ENCODE data around the gene CLCA1. TPM values are rescaled to one million over a fixed set of nuclear protein-coding genes. Genes with fewer than 3 reads are reported as not detected.

CLCA1 gene
- total RNA-seq, 1 experiment from 2014 or later = 0.12 TPM

DNA sequence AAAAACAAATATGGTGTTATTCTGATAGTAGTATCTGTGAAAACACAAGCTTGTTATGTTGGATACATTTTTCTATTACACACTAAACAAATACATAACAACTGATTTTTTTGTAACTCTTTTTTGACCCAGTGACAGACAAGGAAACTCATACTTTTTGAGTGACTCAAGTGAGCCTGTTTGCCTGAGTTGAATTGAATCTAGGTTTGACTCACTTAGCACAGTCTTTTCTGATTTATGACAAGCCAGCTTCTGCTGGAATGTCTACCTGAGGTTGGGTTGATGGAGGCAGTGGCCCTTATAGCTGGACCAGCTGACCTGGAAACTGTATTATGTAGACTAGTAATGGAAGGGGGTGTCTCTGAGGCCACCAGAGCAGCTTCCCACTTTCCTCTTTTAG lies 73.9 kb downstream of the CLCA1 start:
- H3K36me3 ChIP-seq (ENCODE audit: control insufficient read depth in 1 of 2, insufficient read depth in 2 of 2, low read length in 2 of 2) = no peaks in the 10 kb centered on the region
- H3K9me3 ChIP-seq (ENCODE audit: control insufficient read depth in 1 of 2, insufficient read depth in 1 of 2, low read depth in 1 of 2, low read length in 2 of 2) = no peaks in the 10 kb centered on the region
- H3K27me3 ChIP-seq (ENCODE audit: insufficient read depth, low read length) = no peaks in the 10 kb centered on the region
- no peak overlapping the region for H3K9ac ChIP-seq (ENCODE audit: low read length)
- no peaks in the 10 kb centered on the region for H3K9me2 ChIP-seq (ENCODE audit: insufficient read depth)
- CTCF ChIA-PET = no interaction called here
- TF ChIP-seq SP1 (IDR thresholded peaks at IDR 0.05; ENCODE audit: low read depth) = no peak
- no peak for TF ChIP-seq SIN3A (IDR thresholded peaks at IDR 0.05; ENCODE audit: low read depth)
- TF ChIP-seq, protein P1, sequence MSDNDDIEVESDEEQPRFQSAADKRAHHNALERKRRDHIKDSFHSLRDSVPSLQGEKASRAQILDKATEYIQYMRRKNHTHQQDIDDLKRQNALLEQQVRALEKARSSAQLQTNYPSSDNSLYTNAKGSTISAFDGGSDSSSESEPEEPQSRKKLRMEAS (IDR thresholded peaks at IDR 0.05) = no peak
- no peak for TF ChIP-seq EZH2phosphoT487 (IDR thresholded peaks at IDR 0.05; ENCODE audit: borderline replicate concordance)
- no peak for TF ChIP-seq RAD21 (IDR thresholded peaks at IDR 0.05; ENCODE audit: low read depth)
- TF ChIP-seq ZFX (IDR thresholded peaks at IDR 0.05) = no peak
- TF ChIP-seq EGR1 (IDR thresholded peaks at IDR 0.05; ENCODE audit: low read depth) = no peak
- TF ChIP-seq CTCF (IDR thresholded peaks at IDR 0.05 in 2 of 3, conservative IDR thresholded peaks at IDR 0.05 in 1 of 3; ENCODE audit: borderline replicate concordance in 1 of 3, insufficient read depth in 1 of 3, low read depth in 2 of 3, low read length in 2 of 3) = no peak
- TF ChIP-seq ELF1 (IDR thresholded peaks at IDR 0.05; ENCODE audit: borderline replicate concordance, low read depth) = no peak
- no peak for TF ChIP-seq YY1 (IDR thresholded peaks at IDR 0.05; ENCODE audit: extremely low read depth, insufficient replicate concordance, low read depth, low read length)
- TF ChIP-seq TCF7L2 (IDR thresholded peaks at IDR 0.05; ENCODE audit: borderline replicate concordance, extremely low read depth, insufficient read depth, insufficient read length) = no peak
- TF ChIP-seq, protein P2, sequence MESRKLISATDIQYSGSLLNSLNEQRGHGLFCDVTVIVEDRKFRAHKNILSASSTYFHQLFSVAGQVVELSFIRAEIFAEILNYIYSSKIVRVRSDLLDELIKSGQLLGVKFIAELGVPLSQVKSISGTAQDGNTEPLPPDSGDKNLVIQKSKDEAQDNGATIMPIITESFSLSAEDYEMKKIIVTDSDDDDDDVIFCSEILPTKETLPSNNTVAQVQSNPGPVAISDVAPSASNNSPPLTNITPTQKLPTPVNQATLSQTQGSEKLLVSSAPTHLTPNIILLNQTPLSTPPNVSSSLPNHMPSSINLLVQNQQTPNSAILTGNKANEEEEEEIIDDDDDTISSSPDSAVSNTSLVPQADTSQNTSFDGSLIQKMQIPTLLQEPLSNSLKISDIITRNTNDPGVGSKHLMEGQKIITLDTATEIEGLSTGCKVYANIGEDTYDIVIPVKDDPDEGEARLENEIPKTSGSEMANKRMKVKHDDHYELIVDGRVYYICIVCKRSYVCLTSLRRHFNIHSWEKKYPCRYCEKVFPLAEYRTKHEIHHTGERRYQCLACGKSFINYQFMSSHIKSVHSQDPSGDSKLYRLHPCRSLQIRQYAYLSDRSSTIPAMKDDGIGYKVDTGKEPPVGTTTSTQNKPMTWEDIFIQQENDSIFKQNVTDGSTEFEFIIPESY (IDR thresholded peaks at IDR 0.05; ENCODE audit: extremely low read depth, insufficient replicate concordance, low read length) = no peak
- TF ChIP-seq, protein P3, sequence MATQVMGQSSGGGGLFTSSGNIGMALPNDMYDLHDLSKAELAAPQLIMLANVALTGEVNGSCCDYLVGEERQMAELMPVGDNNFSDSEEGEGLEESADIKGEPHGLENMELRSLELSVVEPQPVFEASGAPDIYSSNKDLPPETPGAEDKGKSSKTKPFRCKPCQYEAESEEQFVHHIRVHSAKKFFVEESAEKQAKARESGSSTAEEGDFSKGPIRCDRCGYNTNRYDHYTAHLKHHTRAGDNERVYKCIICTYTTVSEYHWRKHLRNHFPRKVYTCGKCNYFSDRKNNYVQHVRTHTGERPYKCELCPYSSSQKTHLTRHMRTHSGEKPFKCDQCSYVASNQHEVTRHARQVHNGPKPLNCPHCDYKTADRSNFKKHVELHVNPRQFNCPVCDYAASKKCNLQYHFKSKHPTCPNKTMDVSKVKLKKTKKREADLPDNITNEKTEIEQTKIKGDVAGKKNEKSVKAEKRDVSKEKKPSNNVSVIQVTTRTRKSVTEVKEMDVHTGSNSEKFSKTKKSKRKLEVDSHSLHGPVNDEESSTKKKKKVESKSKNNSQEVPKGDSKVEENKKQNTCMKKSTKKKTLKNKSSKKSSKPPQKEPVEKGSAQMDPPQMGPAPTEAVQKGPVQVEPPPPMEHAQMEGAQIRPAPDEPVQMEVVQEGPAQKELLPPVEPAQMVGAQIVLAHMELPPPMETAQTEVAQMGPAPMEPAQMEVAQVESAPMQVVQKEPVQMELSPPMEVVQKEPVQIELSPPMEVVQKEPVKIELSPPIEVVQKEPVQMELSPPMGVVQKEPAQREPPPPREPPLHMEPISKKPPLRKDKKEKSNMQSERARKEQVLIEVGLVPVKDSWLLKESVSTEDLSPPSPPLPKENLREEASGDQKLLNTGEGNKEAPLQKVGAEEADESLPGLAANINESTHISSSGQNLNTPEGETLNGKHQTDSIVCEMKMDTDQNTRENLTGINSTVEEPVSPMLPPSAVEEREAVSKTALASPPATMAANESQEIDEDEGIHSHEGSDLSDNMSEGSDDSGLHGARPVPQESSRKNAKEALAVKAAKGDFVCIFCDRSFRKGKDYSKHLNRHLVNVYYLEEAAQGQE (IDR thresholded peaks at IDR 0.05; ENCODE audit: low read depth) = no peak
- no peak for TF ChIP-seq CBX3 (IDR thresholded peaks at IDR 0.05; ENCODE audit: low read depth)
- TF ChIP-seq FOSL1 (IDR thresholded peaks at IDR 0.05; ENCODE audit: low read depth) = no peak
- TF ChIP-seq, protein P4, sequence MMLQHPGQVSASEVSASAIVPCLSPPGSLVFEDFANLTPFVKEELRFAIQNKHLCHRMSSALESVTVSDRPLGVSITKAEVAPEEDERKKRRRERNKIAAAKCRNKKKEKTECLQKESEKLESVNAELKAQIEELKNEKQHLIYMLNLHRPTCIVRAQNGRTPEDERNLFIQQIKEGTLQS (IDR thresholded peaks at IDR 0.05) = no peak
- no peak for TF ChIP-seq CEBPB (IDR thresholded peaks at IDR 0.05; ENCODE audit: low read depth)
- TF ChIP-seq JUND (IDR thresholded peaks at IDR 0.05) = no peak
- H3K4me1 ChIP-seq (ENCODE audit: control insufficient read depth in 1 of 2, insufficient read depth in 2 of 2, low read length in 2 of 2) = 0 out of 4 replicates have a peak, but pooled peaks cover 0 to 3% of the 10 kb centered on the region in 2 experiments
- POLR2A ChIA-PET = no interaction called here
- no peak overlapping the region for H3K27ac ChIP-seq (ENCODE audit: low read depth, low read length)
- H4K20me1 ChIP-seq (ENCODE audit: insufficient read depth) = no peaks in the 10 kb centered on the region
- no peak overlapping the region for H2AFZ ChIP-seq (ENCODE audit: low read depth, low read length, poor library complexity, severe bottlenecking)
- RAD21 ChIA-PET (ENCODE audit: low non-redundant PET in 1 of 2, low total read pairs in 2 of 2, uncharacterized antibody in 2 of 2, unreplicated experiment in 2 of 2) = no interaction called here
- intact Hi-C loops (cut with micrococcal nuclease) = no loop called here
- H3K4me3 ChIP-seq (replicated peaks in 1 of 2; ENCODE audit: low read depth in 1 of 2, low read length in 2 of 2) = no peak overlapping the region
- no peak for ATAC-seq
- H3K79me2 ChIP-seq (ENCODE audit: insufficient read depth, low read length) = no peaks in the 10 kb centered on the region
- no peak for DNase-seq (ENCODE audit: low read depth, low spot score)
- H3K4me2 ChIP-seq (ENCODE audit: low read length) = no peak overlapping the region
- BruUV-seq (replicated peaks) = no TSS peak
